ENCODE measurements around the gene ZBTB49. TPM values are rescaled to one million over a fixed set of nuclear protein-coding genes. Genes with fewer than 3 reads are reported as not detected.

The ZBTB49 gene
- total RNA-seq, 1 donor from 2014 or later: 4.0 TPM

DNA sequence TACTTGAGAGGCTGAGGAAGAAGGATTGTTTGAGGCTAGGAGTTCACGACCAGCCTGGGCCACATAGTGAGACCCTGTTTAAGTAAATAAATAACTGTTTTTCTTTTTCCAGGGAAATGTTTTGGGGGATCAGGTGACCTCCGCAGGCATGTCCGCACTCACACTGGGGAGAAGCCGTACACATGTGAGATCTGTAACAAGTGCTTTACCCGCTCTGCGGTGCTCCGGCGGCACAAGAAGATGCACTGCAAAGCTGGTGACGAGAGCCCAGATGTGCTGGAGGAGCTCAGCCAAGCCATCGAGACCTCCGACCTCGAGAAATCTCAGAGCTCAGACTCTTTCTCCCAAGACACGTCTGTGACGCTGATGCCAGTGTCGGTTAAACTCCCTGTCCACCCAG is 30.5 kb downstream of the ZBTB49 start:
- DNase-seq (ENCODE audit: missing footprints) (no peak), ATAC-seq (no peak)
- intact Hi-C loops (cut with DNase I): no loop called here

DNA sequence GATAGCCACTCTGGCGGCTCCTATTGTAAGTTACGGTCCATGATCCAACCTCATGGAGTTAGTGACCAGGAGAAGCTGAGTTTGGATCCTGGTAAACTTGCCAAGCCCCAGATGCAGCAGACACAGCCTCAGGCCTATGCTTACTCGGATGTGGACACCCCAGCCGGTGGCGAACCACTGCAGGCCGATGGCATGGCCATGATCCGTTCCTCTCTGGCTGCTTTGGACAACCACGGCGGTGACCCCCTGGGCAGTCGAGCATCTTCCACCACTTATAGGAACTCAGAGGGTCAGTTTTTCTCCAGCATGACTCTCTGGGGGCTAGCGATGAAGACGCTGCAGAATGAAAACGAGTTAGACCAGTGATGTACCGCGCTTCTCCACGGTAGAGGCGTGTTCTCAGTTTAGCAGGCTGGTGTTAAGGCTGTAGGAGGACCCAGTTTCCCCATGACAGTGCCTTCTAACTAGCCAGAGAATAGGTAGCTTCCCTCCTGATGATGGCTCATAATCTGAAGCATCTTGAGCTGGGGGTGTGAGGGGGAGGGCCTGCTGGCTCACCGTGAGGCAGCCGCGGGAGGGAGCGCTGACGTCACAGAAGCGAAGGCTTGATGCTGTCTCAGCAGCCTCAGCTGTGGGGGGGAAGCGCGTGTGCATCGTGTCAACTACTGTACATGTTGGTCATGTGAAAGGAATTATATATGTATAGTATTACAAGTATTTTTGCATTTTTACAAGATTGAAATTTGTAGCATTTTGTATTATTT is 31.1 kb downstream of the ZBTB49 start:
- ATAC-seq (no peak), DNase-seq (ENCODE audit: missing footprints) (no peak)
- intact Hi-C loops (cut with DNase I): no loop called here

DNA sequence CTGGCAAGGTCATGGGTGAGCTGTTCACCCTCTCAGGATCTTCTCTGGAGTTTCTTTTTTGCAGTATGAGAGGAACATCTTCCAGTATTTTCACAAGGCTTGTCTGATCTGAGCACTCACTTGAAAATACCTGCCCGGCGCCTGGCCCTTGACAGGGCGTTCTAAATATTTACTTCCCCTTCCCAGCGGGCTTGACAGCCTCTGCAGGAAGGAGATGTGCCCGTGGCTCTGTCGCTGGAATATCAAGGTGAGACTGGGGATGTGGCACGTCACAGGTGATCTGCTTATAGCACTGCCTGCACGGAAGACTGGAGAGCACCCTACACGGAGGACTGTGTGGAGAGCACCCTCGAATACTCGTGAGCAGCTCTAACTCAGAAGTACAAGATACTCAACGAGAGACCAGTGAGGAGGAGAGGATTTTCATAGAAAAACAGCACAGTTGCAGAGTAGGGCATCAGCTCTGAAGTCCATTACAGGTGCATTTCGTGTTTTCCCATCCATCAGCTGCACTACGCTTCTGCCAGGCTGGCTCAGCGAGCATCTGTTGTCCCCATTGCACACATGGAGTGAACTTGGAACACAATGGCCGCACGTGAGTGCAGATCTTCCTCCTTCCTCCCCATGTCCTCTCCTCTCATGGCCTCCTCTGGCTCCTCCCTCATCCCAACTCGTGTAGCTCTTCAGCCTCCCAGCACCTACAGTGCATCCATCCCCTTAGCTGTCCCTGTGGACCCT is 32.1 kb downstream of the ZBTB49 start:
- no peak for DNase-seq (ENCODE audit: missing footprints)
- intact Hi-C loops (cut with DNase I): no loop called here
- no peak for ATAC-seq

DNA sequence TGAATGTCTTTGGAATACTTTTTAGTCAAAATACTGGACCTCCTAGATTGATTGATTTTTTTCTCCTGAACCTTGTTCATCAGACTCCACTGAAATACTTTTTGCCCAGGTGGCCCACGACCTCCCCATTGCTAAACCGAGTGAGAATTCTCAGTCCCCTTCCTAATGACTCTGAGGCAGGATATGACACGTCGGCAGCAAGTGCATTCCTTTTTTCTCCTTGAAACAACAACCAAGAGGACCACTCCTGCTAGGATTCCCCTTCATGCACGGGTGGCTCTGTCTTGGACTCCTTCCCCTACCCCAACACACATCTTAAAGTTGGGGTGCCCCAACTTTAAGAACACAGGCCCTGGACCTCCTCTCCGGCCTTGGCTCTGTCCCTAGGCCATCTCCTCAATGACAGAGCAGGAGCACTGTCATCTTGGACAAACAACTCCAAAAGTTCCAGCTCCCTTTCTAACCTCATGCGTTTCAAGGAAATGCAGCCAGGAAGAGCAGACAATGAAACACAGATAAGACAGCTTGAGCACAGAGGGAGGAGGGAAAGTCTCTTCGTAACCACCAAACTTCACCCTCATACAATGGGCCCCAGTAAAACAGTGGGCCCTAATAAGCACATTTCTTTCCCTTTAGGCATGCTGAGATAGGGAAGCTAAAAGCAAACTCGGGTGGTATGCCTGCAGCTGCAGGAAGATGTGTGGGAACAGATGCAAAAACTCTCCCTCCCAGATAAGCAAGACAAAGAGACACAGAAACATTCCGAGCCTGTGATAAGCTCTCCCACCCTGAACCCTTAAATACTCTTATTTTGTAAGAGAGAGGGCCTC is 33.9 kb downstream of the ZBTB49 start:
- no peak for DNase-seq (ENCODE audit: missing footprints)
- ATAC-seq: no peak
- intact Hi-C loops (cut with DNase I): no loop called here

DNA sequence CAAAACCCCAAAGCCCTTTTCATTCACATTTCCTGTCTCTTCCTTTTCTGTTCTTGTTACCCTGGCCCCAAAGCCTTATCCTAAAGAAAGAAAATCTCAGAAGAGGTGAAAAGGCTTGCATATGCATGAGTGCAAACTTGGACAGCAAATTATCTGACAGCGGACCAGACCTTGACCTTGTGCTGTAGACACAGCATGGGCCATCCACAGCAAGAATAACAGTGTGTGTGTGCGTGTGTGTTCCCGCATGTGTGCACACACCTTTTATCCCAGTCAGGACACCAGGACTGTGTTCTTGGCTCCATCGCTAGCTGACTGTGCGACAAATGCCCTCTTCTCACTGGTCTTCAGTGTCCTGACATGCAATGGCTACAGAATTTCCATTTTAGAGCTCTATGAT is 35.3 kb downstream of the ZBTB49 start:
- DNase-seq (ENCODE audit: missing footprints): no peak
- intact Hi-C loops (cut with DNase I): no loop called here
- ATAC-seq: no peak

DNA sequence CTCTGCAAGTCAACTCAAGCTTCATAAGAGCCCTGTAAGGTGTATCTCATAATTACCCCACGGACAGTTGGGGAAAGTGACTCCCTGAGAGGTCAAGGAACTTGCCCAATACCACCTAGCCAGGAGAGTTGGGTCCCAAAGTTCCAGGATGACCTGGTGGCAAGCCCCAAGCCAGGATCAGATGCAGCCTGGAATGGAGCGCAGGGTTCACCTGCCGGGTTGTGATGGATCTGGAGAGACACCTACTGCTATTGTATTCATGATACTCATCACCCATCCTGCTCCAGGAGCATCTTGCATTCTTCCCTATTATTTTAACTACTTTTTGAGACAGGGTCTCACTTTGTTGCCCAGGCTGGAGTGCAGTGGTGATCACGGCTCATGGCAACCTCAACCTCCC is 36.1 kb downstream of the ZBTB49 start:
- DNase-seq (ENCODE audit: missing footprints) (no peak), ATAC-seq (no peak)
- intact Hi-C loops (cut with DNase I): no loop called here

DNA sequence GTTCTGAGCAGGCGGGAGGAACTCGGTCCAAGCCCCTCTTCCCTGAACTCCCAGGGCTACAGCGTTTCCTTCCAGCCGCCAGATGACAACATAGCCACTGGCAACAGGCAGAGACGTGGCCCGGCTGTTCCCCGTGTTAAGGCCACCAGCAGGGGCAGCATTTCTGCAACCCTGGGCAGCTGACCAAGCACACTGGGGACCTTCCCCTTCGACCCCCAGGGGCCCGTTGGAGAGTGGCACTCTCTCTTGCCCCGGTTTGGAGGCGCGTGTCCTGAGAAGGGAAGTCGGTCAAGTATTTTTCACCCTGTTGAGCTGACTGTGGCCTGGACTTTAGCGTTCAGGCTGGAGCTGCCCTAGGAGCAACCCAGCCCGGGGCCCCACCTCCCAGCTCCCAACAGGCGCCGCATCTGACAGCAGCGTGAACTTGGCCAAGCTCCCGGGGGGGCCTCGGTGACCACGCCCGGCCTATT is 37.6 kb downstream of the ZBTB49 start:
- DNase-seq (ENCODE audit: missing footprints) (no peak), ATAC-seq (peak; percentile 71)
- intact Hi-C loops (cut with DNase I): no loop called here

DNA sequence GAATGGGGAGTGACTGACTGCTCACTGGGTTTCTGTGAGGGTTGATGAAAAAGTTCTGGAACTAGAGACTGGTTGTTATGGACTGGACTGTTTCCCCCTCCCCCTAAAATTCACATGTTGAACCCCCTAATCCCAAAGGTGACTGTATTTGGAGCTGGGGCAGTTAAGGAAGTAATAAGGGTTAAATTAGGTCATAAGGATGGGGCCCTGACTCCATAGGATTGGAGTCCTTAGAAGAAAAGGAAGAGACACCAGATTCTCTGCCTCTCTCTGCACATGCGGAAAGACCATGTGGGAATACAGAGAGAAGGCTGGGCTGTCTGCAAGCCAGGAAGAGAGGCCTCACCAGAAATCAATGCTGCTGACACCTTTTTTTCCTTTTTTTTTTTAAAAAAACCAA is 38.2 kb downstream of the ZBTB49 start:
- intact Hi-C loops (cut with DNase I): no loop called here
- DNase-seq (ENCODE audit: missing footprints) (no peak), ATAC-seq (no peak)

DNA sequence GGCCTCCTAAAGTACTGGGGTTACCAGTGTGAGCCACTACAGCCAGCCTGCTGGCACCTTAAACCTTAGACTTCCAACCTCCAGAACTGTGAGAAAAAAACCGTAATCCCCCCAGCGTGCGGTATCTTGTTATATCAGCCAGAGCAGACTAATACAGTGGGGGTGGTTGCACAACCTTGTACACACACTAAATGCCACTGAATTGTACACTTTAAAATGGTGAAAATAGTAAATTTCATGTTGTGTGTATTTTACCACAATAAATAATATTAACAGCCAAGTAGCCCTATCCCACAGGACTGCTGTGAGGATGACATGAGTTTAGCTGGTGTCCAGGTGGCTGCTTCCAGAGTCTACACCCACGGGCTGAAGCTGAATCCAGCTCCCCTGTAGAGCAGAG is 38.8 kb downstream of the ZBTB49 start:
- no peak for ATAC-seq
- DNase-seq (ENCODE audit: missing footprints): no peak
- intact Hi-C loops (cut with DNase I): no loop called here

DNA sequence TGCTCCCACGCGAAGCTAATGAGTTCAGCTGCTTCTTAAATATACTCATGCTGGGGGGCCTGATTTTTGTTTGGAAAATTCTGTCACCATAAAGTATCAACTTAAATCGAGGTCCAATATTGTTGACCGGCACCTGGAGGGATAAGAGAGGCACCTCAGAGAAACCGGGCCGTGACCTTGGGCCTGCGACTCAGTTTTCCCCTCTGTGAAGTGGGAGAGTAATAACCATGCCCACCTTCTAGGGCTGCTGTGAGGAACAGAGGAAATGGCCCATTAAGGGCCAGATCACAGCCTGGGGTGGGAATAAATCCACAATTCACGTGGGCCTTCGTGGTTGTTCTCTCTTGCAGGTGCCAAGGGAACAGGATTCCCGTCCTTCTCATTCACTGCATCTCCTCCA is 39.4 kb downstream of the ZBTB49 start:
- ATAC-seq: no peak
- DNase-seq (ENCODE audit: missing footprints): no peak
- intact Hi-C loops (cut with DNase I): no loop called here

DNA sequence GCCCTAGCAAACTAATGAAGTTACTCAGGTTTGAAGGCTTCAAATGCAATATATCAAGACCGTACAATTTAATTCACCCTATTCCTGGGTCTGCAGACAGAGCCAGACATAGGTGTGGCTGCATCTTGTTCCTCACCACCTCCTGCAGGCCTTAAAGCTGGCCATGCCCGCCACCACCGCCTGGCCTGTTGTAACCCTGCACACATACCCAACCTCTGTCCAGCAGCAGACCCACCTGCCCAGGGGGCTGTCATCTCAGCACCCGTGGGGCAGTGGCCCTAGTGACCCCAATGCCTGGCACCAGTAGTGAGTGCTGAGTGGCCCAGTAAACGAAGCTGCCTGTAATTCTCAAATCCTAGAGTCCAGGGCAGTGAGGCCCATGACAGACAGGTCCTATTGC is 40.7 kb downstream of the ZBTB49 start:
- no peak for ATAC-seq
- intact Hi-C loops (cut with DNase I): no loop called here
- DNase-seq (ENCODE audit: missing footprints): no peak

DNA sequence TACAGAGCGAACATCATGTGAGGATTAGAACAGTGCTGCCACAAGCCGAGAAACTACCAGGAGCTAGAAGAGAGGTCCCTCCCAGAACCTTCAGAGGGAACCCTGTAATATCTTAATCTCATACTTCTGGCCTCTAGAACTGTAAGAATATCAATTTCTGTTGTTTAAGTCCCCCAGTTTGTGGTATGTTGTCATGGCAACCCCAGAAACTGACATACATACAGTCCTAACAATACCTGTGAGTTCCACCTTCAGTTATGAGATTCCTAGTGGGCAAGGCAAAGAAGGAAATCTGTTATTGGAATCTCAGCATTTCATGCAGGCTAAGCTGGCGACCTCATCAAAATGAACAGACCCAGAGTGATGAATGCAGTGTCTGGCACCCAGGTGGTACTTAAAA is 42.5 kb downstream of the ZBTB49 start:
- no peak for DNase-seq (ENCODE audit: missing footprints)
- intact Hi-C loops (cut with DNase I): no loop called here
- no peak for ATAC-seq

DNA sequence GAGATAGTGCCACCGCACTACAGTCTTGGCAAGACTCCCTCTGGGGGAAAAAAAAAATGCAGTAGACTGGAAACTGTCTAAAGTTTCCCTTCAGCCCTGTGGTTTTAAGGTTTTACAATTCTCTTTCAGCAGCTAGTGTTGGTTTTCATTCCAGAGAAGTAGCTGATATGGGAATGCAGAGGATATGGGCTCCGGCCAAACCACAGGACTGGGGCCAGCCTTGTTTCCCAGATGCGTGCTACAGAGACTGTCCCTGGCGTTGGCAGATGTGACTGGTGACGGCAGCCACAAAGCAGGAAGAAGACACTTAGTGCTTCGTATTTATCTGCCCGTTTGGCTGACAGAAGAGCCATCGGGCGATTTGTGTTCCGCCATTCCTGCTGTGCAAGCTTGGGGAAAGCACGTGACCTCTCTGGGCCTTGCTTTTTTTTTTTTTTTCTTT is 43.2 kb downstream of the ZBTB49 start:
- ATAC-seq (peak; percentile 76), DNase-seq (ENCODE audit: missing footprints) (no peak)
- intact Hi-C loops (cut with DNase I): no loop called here

DNA sequence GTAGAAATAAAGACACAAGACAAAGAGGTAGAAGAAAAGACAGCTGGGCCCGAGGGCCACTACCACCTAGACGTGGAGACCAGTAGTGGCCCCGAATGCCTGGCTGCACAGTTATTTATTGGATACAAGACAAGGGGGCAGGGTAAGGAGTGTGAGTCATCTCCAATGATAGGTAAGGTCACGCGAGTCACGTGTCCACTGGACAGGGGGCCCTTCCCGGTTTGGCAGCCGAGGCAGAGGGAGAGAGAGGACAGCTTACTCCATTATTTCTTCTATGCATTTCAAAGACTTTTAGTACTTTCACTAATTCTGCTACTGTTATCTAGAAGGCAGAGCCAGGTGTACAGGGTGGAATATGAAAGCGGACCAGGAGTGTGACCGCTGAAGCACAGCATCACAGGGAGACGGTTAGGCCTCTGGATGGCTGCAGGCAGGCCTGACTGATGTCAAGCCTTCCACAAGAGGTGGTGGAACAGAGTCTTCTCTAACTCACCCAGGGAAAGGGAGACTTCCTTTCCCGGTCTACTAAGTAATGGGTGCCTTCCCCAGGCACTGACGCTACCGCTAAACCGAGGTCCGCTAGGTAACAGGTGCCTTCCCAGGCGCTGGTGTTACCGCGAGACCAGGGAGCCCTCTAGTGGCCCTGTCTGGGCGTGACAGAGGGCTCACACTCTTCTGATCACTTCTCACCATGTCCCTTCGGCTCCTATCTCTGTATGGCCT is 44.9 kb downstream of the ZBTB49 start:
- intact Hi-C loops (cut with DNase I): loop anchor here (2.0 kb wide), 1 partner anchor 82 kb away; no protein-coding TSS in a partner anchor
- ATAC-seq (no peak), DNase-seq (ENCODE audit: missing footprints) (no peak)

DNA sequence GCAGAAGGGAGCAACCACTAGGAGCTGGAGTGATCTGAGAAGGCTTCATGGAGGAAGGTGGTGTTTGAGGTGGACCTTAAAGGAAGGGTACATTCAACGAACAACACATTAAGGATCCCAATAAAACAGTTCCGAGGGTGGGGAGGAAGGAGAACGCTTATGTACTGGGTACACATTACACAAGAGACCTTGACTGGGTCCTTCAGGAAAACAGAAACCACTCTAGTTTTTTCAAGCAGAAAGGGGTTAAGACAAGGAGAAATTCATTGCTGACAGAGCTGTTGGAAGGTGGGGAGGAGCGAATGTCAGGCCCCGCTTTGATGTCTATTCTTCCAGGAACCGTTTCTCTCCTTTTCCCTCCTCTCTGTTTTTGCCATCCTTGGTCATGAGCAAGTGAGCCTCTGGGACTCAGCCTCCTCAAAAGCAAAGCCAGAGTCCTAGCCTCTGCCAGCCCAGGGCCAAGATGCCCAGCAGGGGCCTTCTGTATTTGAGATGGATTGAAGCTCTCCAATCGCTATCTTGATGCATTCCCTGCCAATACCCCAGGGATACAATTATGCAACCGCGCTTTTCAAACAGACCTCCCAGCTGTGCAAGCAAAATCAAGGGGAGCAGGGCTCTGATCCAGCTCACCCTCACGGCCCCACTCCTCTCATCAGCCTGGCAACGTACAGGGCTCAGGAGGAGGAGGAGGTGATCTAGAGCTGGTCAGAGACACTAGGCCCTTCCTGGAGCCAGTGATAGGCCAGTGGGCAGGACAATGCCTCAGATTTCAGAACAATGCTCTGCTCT is 48.4 kb downstream of the ZBTB49 start:
- intact Hi-C loops (cut with DNase I): no loop called here
- ATAC-seq (no peak), DNase-seq (ENCODE audit: missing footprints) (no peak)

DNA sequence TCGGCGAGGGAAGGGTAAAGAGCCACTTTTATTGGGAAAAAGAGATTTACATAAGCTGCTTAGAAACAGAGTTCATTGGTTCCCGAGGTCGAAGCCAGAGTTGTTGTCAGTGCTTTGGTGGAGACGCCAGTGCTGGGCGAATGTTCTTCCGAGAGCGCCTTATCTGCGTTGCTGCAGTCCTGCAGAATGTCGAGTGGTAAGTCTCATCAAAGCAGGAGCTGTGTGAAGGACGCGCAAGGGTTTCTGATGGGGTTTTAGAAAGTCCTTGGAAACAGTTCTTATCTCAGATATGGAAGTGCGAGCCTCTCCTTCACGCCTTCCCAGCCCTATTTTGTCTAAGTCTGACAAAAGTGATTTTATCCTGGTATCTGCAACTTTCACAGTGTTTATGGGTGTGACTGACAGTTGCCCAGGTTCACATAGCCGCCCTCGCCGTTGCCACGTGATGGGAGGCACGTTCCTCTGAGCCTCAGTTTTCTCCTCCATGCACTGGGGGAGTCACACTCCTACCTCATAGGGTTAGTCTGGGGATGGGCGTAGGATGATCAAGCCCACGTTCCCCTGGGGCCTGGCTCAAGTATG is 49.5 kb downstream of the ZBTB49 start:
- no peak for DNase-seq (ENCODE audit: missing footprints)
- peak; percentile 58 for ATAC-seq
- intact Hi-C loops (cut with DNase I): no loop called here

DNA sequence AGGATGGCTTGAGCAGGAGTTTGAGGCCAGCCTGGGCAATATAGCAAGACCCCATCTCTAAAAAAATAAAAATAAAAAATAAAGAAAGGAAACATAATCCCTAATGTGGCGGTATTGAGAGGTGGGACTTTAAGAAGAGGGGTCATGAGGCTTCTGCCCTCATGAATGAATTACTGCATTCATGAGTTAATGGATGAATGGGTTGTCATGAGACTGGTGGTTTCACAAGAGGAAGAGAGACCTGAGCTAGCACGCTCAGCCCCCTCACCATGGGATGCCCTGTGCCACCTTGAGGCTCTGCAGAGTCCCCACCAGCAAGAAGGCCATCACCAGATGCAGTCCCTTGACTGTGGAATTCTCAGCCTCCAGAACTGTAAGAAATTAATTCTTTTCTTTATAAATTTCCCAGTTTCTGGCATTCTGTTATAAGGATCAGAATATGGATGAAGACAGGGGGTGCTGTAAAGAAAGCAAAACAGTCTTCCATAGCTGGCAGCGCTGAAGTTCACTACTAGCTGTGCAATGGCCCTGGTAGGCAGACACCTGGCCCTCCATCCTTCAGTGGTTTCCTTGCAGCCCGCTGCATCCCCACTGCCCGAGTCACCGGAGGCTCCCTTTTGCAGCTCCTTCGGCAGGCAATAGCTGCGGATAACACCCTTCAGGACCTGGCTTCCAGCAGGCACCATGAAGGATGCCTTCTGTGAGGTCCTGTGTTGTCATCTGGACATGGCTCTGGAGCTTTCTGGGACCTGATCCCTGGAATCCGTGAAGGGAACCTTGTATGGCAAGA is 52.0 kb downstream of the ZBTB49 start:
- no peak for ATAC-seq
- no peak for DNase-seq (ENCODE audit: missing footprints)
- intact Hi-C loops (cut with DNase I): no loop called here

Data from Right ventricle myocardium inferior (tissue), 1 donor.